IPS-15b (cell line): ENCODE results near the gene DOLPP1.
"Not testable (repeated sequence)": the region's sequence is repeated elsewhere in the genome, so short reads cannot be mapped to it uniquely, and the experiment has no call there.

Experiments used
- H3K27me3 ChIP-seq: one replicate; pipeline ENCODE4 v1.6.1; 2013; ENCODE audit warnings: low read length; ENCODE audit not compliant: control insufficient read depth, insufficient read depth
- H3K36me3 ChIP-seq: one replicate; pipeline ENCODE4 v1.6.1; 2013; ENCODE audit warnings: low read length; ENCODE audit not compliant: control insufficient read depth, insufficient read depth
- H3K4me1 ChIP-seq: one replicate; pipeline ENCODE4 v1.6.1; 2013; ENCODE audit warnings: mild to moderate bottlenecking, low read length; ENCODE audit not compliant: control insufficient read depth, insufficient read depth
- H3K4me3 ChIP-seq: one replicate; pipeline ENCODE4 v1.5.1; 2013; ENCODE audit warnings: low read depth, low read length
- H3K9ac ChIP-seq: one replicate; pipeline ENCODE4 v1.6.1; 2013; ENCODE audit warnings: low read depth, mild to moderate bottlenecking, low read length
- H3K9me3 ChIP-seq: one replicate; pipeline ENCODE4 v1.6.1; 2013; ENCODE audit warnings: mild to moderate bottlenecking, low read length; ENCODE audit not compliant: control insufficient read depth, insufficient read depth

The DOLPP1 gene, protein sequence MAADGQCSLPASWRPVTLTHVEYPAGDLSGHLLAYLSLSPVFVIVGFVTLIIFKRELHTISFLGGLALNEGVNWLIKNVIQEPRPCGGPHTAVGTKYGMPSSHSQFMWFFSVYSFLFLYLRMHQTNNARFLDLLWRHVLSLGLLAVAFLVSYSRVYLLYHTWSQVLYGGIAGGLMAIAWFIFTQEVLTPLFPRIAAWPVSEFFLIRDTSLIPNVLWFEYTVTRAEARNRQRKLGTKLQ

DNA sequence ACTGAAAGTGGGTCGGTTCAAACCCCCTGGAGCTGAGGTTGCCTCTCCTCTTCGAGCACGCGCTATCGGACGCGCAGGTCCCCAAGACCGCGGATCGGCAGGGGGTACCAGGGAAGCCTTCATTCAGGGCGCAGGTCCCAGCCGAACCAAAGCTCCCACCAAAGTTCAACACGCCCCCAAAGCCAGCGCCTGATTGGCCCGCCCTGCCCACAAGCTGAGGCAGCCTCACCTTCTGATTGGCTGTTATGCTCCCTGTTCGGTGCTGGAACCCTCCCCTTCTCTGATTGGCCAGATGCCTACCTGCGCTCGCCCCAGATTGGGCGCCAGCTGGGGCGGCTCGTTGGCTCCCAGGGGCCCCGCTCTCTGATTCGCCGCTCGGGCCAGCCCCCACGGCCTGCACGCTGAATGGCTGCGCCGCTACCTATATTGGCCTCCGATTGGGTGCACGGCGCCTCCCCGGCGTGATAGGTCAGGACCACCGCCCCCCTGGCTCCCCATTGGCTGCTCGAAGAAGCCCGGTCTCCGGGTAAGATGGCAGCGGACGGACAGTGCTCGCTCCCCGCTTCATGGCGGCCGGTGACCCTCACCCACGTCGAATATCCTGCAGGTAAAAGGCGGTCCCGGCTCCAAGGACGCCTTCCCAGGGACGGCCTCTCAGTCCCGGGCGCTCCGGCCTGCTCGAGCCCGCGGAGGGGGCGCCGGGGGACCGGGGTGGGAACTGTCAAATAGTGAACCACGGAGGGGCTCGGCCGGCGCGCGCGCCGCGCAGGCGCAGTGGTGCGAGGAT, at the start of gene DOLPP1:
TSS of gene DOLPP1 (plus strand) at position 511 of the 787 bp plus-strand sequence. CDS start at position 532, 21 bp downstream.
- Histone ChIP-seq H3K9ac (peak within 1 kb of the TSS; percentile 93), H3K9me3 (no peaks in the 10 kb centered on the region), H3K4me3 (peak within 1 kb of the TSS; percentile 94), H3K36me3 (peaks cover 16% of the 10 kb centered on the region), H3K4me1 (peaks cover 4% of the 10 kb centered on the region), H3K27me3 (no peaks in the 10 kb centered on the region)

DNA sequence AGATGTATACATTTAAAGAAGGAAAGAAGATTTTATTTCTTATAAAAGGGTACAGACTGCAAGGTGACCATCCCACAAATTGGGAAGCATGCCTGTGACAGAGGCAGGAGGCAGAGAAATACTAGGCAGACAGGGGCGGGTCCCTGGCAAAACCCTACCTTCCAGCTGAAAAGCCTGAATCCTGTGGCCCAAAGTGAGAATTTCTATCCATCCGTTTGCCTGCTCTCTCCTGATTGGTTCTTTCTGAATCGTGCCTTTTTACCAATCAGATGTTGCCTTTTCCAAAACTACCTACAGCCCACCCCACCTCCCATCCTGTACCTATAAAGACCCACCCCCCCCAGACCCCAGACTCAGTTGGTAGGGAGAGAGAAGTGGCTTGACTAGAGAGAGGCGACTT, 49.4 kb upstream of the DOLPP1 start:
- no peaks in the 10 kb centered on the region for H3K9me3 ChIP-seq
- no peak overlapping the region for H3K4me3 ChIP-seq
- no peaks in the 10 kb centered on the region for H3K36me3 ChIP-seq
- no peaks in the 10 kb centered on the region for H3K27me3 ChIP-seq
- peaks cover 5% of the 10 kb centered on the region for H3K4me1 ChIP-seq
- no peak overlapping the region for H3K9ac ChIP-seq

DNA sequence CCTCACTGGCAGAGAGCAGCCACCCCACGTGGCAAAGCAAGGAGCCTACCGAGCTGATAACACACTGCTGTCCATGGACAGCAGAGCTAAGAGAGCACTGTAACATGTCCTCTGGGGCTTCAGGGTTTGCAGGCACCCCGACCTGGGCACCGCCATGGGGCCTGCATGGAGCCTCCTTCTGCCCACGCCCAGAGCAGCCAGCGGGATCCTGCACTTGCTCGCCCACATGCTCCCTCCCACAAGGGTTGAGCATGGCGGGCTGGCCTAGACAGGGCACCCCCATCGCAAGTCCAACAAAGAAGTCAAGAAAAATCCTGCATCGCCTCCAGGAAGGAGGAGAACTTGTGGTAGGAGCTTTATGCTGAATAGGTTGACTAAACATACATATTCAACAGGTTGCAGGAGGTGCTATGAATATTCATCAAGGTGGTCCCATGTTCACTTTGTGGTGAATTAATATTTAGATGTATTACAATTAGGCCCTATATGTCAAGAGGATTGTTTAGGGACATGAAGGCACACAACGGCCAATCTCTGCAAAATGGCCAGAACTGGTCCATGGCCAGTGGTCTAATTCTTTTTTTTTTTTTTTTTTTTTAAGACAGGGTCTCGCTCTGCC, 48.3 kb upstream of the DOLPP1 start:
- no peaks in the 10 kb centered on the region for H3K9me3 ChIP-seq
- H3K4me3 ChIP-seq: no peak overlapping the region
- H3K36me3 ChIP-seq: peaks cover 3% of the 10 kb centered on the region
- H3K4me1 ChIP-seq: no peaks in the 10 kb centered on the region
- H3K27me3 ChIP-seq: no peaks in the 10 kb centered on the region
- no peak overlapping the region for H3K9ac ChIP-seq

DNA sequence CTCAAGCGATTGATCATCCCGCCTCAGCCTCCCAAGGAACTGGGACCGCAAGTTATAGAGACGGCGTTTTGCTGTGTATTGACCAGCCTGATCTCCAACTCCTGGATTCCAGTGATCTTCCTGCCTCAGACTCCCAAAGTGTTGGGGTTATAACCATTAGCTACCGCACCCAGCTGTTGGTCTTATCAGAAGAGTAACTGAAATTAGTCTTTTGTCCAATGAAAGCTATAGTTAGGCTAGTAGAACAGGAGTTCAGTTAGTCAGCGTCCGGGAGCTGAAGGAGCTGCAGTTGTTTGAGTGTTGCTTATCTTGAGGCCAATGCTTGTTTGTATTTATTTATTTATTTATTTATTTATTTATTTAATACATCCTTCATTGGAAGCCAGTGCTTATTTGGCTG, 47.7 kb upstream of the DOLPP1 start:
- Histone ChIP-seq H3K27me3 (no peaks in the 10 kb centered on the region), H3K4me1 (no peaks in the 10 kb centered on the region), H3K4me3 (no peak overlapping the region), H3K36me3 (peaks cover 3% of the 10 kb centered on the region), H3K9ac (no peak overlapping the region), H3K9me3 (no peaks in the 10 kb centered on the region)

DNA sequence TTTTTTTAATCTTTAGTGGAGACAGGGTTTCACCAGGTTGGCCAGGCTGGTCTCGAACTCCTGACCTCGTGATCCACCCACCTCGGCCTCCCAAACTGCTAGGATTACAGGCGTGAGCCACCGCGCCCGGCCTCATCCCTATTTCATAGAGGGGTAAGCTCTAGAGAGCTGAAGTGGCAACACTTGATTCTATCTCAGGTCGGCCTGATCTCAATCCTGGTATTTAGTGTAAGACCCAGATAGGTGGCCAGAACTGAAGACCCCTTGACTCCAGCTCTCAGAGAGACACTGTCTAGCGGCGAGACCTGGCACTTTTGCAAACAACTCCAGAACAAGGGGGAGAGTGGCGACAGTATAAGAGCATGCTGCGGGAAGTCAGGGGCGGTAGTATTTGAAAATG, 45.1 kb upstream of the DOLPP1 start:
- H3K9ac ChIP-seq, H3K9me3 ChIP-seq, H3K36me3 ChIP-seq, H3K27me3 ChIP-seq, H3K4me1 ChIP-seq: not testable (repeated sequence)
- H3K4me3 ChIP-seq: peak overlapping the region; percentile 43

DNA sequence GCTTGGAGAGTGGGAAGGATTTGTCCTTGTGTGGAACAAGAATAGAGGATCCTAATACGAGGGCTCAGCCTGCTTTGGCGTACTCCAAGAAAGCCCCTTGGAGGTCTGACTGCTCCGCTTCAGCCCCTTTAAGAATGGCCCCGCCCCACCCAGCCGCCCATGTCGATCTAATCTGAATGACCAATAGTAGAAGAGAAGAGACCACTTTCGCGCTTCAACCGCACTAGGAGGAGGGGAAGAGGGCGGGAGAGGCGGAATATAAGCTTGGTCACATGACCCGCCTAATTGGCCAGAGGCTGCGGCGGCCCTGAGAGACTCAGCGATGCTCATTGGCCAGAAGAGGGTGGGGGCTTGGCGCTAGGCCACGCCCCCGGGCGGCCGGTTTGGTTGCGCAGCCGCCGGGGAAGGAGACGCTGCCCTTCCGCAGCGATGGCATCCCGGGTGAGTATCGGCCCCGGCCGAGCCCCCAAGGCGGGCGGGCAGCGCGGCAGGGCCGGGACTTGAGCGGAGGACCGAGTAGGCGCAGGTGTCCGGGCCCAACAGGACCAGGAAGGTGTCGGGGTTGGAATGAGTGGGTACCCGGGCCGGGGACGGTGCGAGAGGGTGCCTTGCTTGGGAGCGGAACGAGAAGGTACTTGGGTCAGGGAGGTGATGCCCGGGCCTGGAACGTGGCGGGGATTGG, 44.5 kb upstream of the DOLPP1 start, which contains the start of gene MIGA2:
TSS of gene MIGA2 (plus strand) at position 386 of the 682 bp plus-strand sequence. CDS start 3,969 bp downstream, outside the sequence.
- H3K9ac ChIP-seq: peak within 1 kb of the TSS; percentile 38
- H3K4me3 ChIP-seq: peak within 1 kb of the TSS; percentile 93
- peaks cover 8% of the 10 kb centered on the region for H3K36me3 ChIP-seq
- H3K4me1 ChIP-seq: no peaks in the 10 kb centered on the region
- H3K27me3 ChIP-seq: no peaks in the 10 kb centered on the region
- H3K9me3 ChIP-seq: no peaks in the 10 kb centered on the region

DNA sequence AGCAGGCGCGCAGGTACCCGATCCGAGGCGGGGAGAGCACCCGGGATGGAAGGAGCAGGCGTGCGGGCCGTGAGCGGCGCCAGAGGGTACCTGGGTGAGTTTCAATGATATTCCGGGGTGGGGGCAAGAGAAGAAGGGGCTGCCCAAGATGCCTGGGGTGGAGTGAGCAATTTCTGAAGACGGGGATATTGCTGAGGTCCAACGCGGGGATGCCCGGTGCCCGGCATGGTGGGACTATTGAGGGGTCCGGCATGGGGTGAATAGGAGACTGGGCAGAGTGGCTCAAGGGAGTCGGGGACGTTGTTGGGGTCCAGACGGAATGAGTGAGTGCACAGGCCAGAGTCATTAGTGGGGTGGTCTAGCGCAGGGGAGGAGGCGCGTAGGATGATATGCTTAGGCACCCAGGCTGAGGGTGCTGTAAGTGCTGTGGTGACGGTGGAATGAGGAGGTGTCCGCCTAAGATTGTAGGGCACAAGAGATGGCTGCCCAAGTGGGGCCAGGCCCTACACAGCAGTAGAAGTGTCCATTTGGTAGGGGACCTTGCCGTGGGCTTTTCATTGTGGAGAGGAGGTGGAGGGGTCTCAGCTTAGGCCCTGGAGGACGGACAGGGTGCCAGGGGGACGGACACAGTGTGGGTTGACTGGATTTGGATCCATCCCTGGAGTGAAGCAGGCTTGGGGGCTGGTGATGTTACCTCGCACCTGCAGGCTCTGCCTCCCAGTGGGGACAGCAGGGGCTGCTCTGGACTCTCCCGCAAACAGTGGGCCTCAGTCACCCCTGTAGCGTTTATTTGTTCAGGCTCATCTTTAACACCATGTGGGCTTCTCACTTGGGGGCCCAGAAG, 43.8 kb upstream of the DOLPP1 start:
- H3K4me3 ChIP-seq: peak overlapping the region; percentile 93
- H3K36me3 ChIP-seq: peaks cover 12% of the 10 kb centered on the region
- no peaks in the 10 kb centered on the region for H3K27me3 ChIP-seq
- no peaks in the 10 kb centered on the region for H3K9me3 ChIP-seq
- peak overlapping the region; percentile 38 for H3K9ac ChIP-seq
- H3K4me1 ChIP-seq: no peaks in the 10 kb centered on the region

DNA sequence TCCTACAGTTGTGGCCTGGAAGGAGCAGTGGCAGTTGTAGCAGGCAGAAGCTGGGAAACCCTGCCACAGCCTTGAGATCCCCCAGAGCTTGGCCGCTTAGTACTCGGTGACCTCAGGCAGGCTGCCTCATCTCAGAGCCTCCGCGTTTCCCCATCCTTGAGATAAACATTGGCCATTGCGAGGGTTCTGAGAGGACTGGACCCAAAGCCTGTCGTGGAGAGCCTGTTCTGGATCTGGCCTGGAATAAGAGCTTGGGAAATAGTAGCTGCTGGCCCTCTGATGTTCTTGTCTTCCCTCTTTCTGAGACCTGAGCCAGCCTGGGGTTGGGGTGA, 43.2 kb upstream of the DOLPP1 start:
- Histone ChIP-seq H3K27me3 (no peaks in the 10 kb centered on the region), H3K36me3 (peaks cover 18% of the 10 kb centered on the region), H3K9ac (peak overlapping the region; percentile 24), H3K4me1 (no peaks in the 10 kb centered on the region), H3K9me3 (no peaks in the 10 kb centered on the region), H3K4me3 (peak overlapping the region; percentile 93)

DNA sequence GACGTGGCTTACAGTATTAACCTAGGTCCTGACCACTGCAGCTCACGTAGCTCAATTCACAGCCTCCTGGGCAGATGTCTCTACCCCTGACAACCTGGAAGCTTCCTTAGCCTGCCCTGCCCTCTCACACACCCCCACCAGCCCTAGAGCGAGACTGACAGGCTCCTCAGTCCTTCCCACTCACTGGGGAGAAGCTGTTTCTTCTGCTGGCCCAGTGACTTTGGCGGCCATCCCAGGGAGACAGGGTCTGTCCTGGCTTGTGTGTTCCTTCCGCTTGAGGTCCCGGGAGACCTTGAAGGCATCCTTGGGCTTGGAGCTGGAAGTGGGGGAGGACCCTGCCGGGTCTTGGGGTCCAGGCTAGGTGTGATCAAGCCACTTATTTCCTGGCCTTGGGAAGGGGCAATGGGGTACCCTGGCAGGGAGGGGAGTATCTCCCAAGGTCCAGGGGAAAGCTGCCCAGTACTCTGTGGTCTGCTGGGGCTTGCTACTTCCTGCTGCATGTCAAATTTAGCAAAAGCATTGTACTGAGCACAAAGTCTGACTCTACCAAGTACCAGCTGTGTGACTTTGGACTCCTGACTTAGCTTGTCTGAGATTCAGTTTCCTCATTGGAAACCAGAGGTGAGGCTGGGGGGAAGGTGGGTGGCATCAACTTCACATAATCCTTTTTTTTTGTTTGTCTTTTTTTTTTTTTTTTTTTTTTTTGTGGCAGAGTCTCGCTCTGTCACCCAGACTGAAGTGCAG, 42.6 kb upstream of the DOLPP1 start:
- Histone ChIP-seq H3K36me3 (peaks cover 19% of the 10 kb centered on the region), H3K9ac (no peak overlapping the region), H3K4me1 (no peaks in the 10 kb centered on the region), H3K4me3 (no peak overlapping the region), H3K9me3 (no peaks in the 10 kb centered on the region), H3K27me3 (no peaks in the 10 kb centered on the region)

DNA sequence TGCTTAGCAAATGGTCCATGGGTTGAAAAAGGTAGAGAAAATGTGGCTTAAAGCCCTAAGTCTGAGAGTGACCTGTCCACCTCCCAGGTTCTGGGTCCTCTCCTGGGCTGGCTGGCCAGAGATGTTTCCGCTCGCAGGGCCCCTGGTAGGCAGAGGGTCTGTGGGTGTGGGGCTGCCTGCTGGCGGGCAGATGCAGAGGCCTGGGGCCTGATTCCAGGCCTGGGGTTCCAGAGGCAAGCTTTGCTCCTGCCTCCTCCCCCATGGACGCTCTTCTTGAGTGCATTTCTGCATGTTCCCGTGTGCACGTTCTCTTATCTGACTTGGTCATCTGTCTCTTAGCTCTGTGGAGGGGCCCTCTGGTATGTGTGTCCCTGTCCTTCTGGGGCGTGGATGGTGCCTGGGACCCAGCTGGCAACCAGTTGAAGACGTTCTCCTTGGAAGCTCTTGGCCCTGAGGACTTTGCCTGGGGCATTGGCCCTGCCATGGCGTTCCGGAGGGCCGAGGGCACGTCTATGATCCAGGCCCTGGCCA, 40.7 kb upstream of the DOLPP1 start:
- H3K27me3 ChIP-seq: no peaks in the 10 kb centered on the region
- no peaks in the 10 kb centered on the region for H3K9me3 ChIP-seq
- no peak overlapping the region for H3K9ac ChIP-seq
- no peak overlapping the region for H3K4me3 ChIP-seq
- no peaks in the 10 kb centered on the region for H3K4me1 ChIP-seq
- H3K36me3 ChIP-seq: peaks cover 20% of the 10 kb centered on the region
